GM11168 (cell line): ENCODE data around the gene ABAT.
"Not testable (repeated sequence)": the region's sequence is repeated elsewhere in the genome, so short reads cannot be mapped to it uniquely, and the experiment has no call there.

Source experiments
- in situ Hi-C: fragments of 300-500 bp; cut with MboI; formaldehyde crosslinking; loops from one replicate; pipeline ENCODE4 v1.12.0; 2022; ENCODE audit warnings: low sequenced_read_pairs; ENCODE audit not compliant: unreplicated experiment

The ABAT gene

DNA sequence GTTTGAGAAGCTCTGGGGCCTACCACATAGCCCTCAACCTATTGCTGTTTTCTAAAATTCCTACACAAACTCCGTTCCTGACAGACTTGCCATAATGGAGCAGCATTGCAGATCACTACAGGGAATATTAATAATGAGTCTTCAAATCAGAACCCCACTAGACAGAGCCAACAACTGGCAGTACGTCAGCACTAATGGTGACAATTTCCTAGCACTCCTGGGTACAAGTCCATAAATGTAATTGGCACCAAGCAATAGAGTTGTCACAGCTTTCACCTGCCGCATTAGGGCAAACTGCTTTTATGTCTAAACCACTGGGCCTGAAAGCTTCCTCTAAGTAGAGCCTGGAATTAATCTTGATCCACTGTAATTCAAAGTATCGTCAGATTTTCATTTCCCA lies 25.5 kb upstream of the ABAT start:
- in situ Hi-C loops, result no loop called here

DNA sequence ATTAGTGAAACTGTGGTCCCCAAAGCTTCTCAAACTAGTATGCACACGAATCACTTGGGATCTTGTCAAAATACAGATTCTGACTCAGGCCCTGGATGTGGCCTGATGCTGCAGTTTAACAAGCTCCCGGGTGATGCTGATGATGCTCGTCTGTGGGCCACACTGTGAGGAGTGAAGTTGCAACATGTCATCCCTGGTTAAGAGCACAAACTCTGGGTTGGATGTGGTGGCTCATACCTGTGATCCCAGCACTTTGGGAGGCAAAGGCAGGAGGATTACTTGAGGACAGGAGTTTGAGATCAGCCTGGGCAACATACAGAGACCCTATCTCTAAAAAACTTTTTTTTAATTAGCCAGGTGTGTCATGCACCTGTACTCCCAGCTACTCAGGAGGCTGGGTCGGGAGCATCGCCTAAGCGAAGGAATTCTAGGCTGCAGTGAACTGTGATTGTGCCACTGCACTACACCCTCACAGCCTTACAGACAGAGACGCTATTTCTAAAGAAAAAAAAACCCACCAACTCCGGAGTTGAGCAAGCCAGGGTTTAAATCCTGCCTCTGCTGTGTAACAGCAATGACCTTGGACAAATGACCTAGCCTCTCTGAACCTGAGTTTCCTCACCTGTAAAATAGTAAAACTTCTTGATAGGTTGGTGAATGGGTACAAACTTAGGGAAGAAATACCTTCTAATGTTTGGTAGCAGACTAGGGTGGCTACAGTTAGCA lies 24.4 kb upstream of the ABAT start:
- in situ Hi-C loops, result no loop called here

DNA sequence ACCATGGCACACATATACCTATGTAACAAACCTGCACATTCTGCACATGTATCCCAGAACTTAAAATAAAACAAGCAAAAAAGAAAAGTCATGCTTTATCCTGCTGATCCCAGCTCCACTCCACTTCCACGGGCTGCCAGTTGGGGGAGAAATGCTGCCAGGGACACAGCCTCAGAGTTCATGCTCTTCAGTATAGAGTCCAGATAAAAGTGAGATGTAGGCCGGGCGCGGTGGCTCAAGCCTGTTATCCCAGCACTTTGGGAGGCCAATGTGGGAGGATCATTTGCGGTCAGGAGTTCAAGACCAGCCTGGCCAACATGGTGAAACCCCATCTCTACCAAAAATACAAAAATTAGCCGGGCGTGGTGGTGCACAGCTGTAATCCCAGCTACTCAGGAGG lies 22.5 kb upstream of the ABAT start:
- in situ Hi-C loops, result not testable (repeated sequence)

DNA sequence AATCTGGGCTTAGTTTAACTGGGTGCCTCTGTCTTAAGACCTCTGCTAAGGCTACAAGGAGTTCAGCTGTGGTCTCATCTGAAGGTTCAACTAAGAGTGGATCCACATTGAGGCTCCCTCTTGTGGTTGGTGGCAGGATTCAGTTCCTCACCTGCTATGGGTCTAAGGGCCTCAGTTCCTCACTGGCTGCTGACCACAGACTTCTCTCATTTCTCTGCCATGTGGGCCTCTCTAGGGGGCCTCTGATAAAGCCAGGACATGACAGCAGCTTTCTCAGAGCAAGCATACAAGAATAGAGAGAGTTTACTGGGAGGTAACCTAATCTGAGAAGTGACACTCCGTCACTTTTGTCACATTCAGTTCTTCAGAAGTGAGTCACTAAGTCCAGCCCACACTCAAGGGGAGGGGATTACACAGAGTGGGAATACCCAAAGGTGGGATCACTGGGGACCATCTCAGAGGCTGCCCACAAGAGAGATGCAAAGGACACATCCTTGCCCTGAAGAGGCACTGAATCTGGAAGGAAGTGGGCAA lies 19.2 kb upstream of the ABAT start:
- in situ Hi-C loops, result no loop called here

DNA sequence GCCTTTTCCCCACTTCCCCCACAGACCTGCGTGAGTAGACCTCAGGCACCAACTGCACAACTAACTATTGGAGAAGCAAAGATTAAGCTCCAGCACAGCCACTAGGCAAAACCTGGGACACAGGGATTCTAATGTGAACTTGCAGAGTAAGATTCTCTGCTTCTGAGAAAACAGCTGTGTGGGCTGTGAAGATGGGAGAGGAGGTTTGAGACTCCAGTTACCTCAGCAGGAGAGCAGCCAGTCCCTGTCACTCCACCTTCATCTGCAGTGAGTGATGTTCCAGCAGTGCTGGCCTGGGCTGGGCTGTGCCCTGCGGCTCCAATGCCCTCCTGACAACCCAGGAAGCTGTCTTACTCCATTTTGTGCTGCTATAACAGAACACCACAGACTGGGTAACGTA lies 18.0 kb upstream of the ABAT start:
- in situ Hi-C loops, result no loop called here

DNA sequence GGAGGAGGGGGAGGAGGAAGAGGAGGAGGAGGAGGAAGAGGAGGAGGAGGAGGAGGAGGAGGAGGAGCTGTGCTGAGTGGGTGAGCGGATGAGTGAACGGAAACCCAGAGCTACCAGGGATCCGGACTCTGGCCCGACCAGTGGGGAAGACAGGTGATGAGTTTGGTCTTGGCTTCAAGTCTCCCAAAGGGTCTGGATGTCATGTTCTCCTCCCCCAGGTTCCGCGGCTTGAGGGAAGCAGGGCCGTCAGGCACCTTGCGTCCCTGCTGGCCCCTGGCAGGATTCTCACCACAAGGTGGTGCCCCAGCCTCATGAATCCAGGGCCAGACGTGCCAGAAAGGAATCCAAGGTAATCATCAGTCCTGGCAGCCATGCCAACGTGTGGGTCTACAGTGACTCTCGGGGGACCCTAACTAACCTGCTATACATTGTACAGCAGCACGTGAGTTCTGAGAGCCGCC lies 13.5 kb upstream of the ABAT start:
- in situ Hi-C loops, result no loop called here

DNA sequence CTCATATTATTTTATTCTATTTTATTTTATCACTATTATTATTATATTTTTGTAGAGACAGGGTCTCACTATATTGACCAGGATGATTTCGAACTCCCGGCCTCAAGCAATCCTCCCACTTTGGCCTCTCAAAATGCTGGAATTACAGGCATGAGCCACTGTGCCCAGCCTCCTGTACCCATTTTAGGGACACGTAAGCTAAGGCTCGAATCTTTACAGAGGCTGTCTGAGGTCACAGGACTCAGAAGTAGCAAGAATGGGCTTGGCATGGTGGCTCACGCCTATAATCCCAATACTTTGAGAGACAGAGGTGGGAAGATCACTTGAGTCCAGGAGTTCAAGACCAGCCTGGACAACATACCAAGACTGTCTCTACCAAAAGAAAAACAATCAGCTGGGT lies 12.7 kb upstream of the ABAT start:
- in situ Hi-C loops, result no loop called here

DNA sequence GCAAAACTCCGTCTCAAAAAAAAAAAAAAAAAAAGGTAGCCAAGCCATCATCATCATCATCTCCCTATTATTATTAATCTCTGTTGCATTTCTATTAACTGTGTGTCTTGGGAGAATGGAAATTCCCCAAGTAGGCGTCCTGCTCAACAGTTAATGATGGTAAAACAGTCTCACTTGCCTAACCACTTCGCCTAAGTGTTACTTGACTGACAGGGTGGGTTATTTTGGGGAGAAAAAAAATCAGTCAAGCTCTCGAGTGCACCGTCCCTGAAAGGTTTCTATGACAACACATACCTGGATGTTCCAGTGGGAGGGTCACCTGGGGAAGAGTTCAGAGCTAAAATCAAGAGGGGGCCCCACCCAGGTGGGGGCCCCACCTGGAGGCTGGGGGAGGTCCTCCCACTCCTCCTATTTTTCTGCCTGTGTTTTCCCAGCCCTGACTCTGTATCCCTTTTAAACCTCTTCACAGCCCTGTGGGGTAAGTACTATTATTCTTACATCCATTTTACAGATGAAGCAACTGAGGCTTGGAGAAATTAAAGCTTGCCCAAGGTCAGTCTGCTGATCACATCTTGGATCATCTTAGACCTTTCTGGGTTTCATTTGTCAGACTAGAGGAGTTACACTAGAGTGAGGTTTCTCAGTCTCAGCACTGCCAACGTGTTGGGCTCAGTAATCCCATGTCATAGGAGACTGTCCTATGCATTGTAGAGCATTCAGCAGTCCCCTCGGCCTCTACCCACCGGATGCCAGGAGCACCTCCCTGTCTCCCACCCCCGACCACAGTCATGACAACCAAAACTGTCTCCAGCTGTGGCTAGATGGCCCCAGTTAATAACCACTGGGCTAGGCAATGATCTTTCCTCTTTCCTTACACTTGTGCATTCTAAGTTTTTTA lies 11.0 kb upstream of the ABAT start:
- in situ Hi-C loops, result no loop called here

DNA sequence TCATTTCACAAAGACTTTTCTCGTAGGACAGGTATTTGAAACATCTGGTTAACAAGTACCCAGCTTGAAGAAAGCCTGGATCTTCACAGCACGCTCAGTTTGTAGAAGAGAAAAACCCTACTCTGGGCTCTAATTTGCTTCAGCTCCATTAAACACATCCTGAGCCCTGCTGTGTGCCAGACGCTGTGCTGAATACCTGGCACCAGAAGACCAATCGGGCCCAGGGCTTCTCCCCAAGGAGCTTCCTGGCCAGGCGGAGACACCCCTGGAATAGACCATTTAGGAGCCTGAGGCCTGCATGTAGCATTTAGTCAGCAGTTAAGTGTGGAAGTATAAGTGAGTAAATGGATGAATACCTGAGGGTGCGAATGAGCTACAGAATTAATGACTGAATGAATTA lies 8.9 kb upstream of the ABAT start:
- in situ Hi-C loops, result no loop called here

DNA sequence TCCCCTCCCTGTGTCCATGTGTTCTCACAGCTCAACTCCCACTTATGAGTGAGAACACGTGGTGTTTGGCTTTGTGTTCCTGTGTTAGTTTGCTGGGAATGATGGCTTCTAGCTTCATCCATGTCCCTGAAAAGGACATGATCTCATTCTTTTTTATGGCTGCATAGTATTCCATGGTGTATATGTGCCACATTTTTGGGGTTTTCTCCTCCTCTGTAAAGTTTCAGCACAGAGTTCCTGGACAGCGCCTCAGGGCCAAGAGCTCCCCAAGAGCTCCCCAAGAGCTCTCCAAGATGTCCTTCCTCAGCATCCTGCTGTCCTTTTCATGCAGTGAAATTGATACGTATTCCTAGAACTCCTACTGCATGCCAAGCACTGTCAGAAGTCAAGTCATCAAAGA lies 6.9 kb upstream of the ABAT start:
- in situ Hi-C loops, result no loop called here

DNA sequence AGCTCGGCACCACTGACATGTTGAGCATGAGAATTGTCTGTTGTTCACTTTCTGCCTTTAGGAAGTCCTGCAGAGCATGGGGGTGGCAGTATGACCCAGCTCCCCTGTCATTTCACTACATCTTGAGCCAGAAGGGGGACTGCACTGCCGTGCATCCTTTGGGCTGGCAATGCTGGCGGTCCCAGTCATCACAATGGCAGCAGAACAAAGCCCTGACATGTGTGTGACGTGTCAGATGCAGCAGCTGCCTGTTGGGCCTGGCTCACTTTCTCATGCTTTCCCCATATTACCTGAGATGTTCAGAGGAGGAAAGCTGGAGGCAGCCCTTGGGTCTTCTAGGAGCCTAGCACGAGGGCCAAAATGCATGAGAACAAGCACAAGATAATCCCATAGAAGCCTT lies 6.3 kb upstream of the ABAT start:
- in situ Hi-C loops, result no loop called here

DNA sequence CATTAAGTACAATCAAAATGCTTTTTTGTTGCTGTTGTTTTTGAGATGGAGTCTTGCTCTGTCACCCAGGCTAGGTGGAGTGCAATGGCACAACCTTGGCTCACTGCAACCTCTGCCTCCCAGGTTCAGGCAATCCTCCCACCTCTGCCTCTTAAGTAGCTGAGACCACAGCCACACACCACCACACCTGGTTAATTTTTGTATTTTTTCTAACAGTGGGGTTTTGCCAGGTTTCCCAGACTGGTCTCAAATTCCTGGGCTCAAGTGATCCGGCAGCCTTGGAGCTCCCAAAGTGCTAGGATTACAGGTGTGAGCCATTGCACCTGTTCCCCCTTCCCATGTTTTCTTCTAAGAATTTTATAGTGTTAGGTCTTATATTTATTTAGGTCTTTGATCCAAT lies 4.9 kb upstream of the ABAT start:
- in situ Hi-C loops, result no loop called here

DNA sequence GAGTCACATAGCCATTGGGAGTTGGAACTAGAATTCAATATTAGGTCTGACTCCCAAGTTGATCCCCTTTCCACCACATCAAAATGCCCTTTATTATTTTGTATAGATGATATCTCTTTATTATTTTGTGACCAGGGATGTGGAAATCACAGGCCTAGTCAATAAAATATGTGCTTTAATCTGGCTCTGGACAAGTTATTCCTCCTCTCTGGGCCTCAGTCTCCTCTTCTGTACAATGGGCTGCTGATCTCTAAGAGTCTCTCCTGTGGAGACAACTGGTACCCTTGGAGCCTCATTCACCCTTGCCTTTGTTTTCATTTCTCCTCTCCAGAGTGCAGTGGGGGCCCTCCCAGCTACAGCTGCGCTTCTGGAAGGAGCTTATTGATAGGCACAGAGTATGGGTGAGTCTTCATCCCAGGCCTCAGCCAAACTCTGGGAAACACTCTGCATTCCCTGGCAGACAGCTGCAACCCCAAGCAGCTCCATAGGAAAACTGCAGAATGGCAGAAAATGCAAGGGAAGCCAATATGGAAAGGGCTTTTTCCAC lies 4.3 kb upstream of the ABAT start:
- in situ Hi-C loops, result no loop called here

DNA sequence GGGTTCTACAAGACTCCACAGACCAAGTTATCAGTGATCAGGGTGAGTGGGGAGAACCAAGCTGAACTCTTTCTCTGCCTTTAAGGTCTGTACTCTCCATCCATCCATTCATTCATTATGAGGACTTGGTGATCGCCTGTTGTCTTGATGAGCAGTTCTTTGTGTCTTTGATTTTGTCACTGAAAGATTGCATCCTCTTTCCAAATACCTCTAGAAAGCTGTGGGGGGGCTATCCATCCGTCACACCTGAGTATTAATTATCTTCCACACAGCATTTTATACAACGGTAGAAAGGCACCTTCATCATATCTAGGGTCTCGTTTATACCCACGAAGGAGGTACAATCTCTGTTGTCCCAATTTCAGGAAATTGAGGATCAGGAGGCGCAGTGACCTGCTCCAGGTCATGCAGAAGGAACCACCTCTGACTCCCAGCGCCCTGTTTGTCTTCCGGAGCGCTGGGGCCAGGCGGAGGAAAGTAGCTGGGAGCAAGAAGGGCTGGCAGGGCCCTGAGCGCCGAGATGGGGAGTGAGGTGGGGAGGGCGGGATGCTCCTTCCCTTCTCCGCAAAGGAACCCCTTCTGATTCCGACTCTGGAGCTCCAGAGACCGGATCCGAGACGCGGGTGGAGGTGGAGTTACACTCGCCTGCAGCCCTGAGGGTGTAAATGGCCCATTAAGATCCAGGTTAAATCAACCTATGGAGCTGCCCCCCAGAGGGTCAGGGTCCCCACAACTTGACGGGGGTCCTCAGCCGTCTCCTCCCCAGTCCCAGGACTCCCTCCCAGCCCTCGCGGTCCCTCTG lies 605 bp upstream of the ABAT start:
- in situ Hi-C loops, result no loop called here

DNA sequence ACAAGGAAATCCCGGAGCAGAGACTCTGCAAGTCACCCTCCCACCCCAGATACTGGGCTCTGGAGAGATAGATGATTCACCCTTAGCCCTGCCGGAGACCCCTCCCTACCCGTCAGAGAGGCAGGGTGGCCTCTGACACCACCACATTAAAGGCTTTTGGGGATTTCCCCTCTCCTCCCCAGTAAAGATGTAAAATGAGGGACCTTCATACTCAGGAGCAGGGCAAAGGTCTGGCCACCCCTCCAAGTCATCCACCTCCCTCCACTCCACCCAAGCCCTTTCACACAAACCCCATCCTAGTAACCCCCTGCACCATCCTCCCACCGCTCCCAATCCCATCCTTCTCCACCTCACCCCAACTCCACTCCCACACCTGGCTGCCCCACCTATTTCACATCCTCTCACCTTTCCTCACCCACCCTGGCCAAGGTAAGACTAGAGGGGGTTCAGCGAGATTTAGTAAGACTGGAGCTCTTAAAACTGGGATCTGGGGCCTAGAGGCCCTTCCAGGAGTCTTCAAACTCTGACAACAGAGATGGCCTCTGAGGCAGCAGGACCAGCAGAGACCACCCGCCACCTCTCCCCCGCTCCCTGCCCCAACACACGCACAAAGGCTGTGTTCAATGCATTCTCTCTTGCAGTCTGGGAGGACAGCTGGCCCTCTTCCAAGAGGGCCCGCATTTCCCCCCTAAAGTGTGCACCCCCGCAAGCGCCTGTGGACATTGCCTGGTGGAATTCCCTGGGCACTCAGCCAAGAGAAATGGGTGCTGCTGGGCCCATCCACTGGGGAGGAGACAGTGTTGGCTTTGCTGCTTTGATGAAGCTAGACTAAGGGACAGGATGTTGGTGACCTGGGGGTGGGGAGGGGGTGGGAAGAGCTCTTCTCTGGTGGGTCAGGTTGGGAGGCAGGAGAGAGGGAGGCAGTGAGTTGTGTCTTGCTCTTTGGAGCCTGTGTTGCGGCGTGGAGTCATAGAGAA lies 1.1 kb downstream of the ABAT start:
- in situ Hi-C loops, result no loop called here

DNA sequence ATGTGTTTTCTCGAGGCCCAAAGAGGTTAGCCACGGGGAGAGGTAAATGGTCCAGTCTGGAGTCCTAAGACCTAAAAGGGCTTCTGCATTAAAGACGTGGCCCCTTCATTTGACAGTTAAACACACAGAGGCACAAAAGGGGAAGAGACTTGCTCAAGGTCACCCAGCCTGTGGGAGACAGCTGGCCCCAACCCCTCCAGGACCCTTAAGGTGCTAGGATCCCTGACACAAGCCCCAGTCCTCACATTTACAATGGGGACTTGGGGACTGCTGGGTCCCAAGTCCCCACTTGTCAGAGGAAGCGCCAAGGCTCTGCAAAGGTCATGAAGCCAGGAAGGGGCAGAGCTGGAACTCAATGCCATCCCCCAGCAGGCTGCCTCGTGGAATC lies 1.7 kb downstream of the ABAT start:
- in situ Hi-C loops, result no loop called here

DNA sequence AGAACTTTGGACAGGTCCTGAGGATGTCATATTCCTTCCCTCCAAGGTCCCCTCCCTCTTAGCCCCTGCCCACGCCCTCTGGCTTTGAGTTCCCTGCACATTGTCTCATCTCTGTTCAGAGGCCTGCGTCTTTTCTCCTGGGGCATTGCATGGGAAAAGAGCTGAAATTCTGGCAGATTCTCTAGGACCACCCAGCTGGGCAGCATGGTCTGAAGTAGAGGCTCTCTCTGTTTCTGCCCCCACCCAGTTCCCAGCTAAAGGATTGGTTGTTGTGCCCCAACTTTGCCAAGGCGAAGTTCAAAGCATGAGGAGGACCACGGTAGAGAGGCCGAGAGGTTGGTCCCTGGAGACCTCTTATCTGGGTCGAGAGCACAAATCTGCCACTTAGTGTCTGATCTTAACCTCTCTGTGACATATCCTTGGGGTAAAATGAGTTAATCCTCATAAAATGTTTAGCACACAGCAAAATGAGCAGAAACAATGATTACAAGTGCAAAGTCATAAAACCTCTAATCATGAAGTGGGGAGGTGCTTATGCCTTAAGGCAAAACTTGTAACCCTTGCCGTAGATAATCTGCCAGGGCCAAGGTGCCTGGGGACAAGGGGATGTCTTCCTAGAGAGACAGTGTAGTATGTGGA lies 2.4 kb downstream of the ABAT start:
- in situ Hi-C loops, result no loop called here

DNA sequence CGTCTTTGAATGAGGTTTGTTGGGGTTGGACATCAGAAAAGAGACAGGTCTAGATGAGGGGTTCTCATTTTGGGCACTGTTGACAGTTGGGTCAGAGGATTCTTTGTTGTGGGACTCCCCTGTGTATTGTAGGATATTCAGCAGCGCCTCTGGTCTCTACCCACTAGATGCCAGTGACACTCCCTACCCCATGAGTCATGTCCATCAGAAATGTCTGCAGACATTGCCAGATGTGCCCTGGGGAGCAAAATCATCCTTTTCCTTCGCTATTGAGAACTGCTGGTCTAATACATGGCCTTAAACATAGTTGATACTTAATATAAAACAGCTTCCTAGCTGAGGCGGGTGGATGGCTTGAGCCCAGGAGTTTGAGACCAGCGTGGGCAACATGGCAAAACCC lies 3.1 kb downstream of the ABAT start:
- in situ Hi-C loops, result no loop called here
